Left colon (tissue), 2 donors: ENCODE results near the gene B3GNT4. TPM values are rescaled to one million over a fixed set of nuclear protein-coding genes. Genes with fewer than 3 reads are reported as not detected.
"Not testable (repeated sequence)": the region's sequence is repeated elsewhere in the genome, so short reads cannot be mapped to it uniquely, and the experiment has no call there.

Source experiments
- ATAC-seq: fragments of 200-7000 bp; cut with Tn5 transposase; one replicate; pipeline ENCODE4 v1.9.1; 2020; ENCODE audit warnings: mild to moderate bottlenecking, moderate library complexity
- DNase-seq, 2 donors: peaks; one replicate each; pipeline ENCODE4 v3.0.0-alpha.2; 2020
- intact Hi-C, 2 donors: fragments of 100-400 bp; cut with DNase I in 1 of 2; cut with micrococcal nuclease in 1 of 2; formaldehyde crosslinking; loops; one replicate each; pipeline versions ENCODE4 v1.11.2 to v1.14.0; 2022; cut with DNase I, micrococcal nuclease
- total RNA-seq, 2 donors: library from RNA; stranded (reverse); fragmentation: NEBNext Ultra II Directional; extraction: Animal tissue kit (Norgen Biotek cat#: 25700); gene quantifications; one replicate each; pipeline ENCODE4 v1.2.1, GENCODE V29; 2021
- donor health status: DM: no; HTN: no; CAD: no.
- donor health status: DM: yes; HTN: yes; CAD: no.

The B3GNT4 gene
- total RNA-seq, 2 donors from 2014 or later, result 0.43 to 0.98 TPM

- ATAC-seq (no peak), DNase-seq (no peak)
- intact Hi-C loops, result no loop called here
These were observed 18.4 kb upstream of the B3GNT4 start for GRCh38 chr12:122185079-122185478.

- intact Hi-C loops, result no loop called here
- no peak for ATAC-seq
These were observed 17.9 kb upstream of the B3GNT4 start for GRCh38 chr12:122185494-122186082.

DNA sequence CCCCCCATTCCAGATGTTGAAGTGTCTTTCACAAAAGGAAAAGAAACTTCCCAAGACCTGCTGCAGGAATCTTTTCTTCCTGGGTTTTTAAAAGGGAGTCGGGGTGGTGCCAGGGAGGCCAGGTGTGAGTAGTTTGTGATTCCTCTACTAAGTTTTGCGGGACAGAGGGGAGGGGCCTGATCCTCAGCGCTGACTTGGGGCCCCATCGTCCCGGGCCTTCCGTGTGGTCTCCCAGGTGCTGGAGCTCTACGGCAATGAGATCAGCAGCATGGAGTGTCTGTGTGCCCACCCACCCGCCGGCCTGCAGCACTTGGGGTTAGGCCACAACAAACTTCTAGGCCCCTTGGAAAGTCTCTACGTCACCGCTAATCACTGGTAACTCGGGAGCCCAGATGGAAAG is 16.0 kb upstream of the B3GNT4 start:
- intact Hi-C loops, result no loop called here
- no peak for DNase-seq
- no peak for ATAC-seq

More at GRCh38 chr12:122185494-122186082, 17.9 kb upstream of the B3GNT4 start:
- DNase-seq, result no peak

- DNase-seq, result no peak
- ATAC-seq, result no peak
- intact Hi-C loops, result loop anchor here in 1 of 2 donors (10.0 kb wide), 1 partner anchor 55 kb away; no protein-coding TSS in a partner anchor
These were observed 13.7 kb upstream of the B3GNT4 start for GRCh38 chr12:122189626-122190475.

DNA sequence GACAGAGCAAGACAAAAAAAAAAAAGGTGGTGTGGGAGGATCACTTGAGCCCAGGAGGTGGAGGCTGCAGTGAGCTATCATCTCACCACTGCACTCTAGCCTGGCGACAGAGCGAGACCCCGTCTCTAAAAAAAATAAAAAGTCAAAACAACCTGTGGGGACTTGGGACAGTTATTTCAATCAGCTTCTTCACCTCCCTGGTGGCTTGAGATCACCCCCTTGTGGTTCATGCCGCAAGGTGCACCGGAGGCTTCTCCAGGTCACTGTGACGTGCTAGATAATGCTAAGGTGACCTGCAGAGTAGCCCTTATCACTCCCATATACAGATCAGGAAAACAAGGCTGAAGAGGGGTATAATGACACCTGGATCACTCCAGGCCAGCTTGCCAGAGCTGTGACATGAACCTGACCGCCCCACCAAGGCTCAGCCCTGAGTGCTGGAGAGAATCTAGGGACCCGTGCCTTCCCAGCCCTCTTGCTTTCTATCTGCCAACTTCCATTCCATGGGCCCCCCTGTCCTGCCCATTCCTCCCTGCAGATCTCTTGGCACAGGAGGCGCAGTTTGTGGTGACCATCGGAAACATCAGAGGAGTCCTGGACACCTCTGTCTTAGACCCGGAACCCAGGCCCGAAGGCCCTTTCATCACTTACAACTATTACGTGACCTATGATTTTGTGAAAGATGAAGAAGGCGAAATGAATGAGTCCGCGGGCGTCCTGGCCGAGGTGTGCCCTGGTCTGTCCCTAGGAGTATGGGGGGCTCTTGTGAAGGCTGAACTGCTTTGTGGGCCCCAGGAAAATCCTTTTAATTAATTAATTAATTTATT is 12.5 kb upstream of the B3GNT4 start:
- DNase-seq (peak in 1 of 2 donors; percentile 81), ATAC-seq (peak; percentile 80)
- intact Hi-C loops, result loop anchor here in 1 of 2 donors (10.0 kb wide), 1 partner anchor 56 kb away; no protein-coding TSS in a partner anchor

DNA sequence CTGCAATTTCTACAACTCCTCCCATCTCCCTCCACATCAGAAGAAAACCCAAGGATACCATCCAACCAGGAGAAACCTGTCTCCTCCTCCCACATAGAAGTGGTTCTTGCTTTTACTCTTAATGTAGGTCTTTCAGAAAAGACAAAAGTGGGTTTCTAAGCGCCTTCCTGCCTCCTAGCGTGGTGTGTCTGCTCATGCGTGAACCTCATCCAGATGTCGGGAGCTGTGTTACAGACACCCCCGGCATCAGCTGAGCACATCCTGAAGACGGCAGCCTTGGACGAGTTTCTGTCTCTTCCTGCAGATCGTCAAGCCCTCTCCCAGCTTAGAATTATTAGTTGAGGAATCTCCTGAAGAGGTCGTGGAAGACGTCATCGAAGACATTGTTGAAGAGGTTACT is 11.1 kb upstream of the B3GNT4 start:
- DNase-seq (no peak), ATAC-seq (no peak)
- intact Hi-C loops, result loop anchor here in 1 of 2 donors (10.0 kb wide), 1 partner anchor 58 kb away; no protein-coding TSS in a partner anchor

GRCh38 chr12:122194804-122195203 is 8.7 kb upstream of the B3GNT4 start:
- intact Hi-C loops, result loop anchor here in 1 of 2 donors (10.0 kb wide), 1 partner anchor 60 kb away; no protein-coding TSS in a partner anchor
- DNase-seq (no peak), ATAC-seq (peak; percentile 79)

GRCh38 chr12:122195405-122195804 is 8.1 kb upstream of the B3GNT4 start:
- intact Hi-C loops, result loop anchor here in 1 of 2 donors (10.0 kb wide), 1 partner anchor 61 kb away; no protein-coding TSS in a partner anchor
- ATAC-seq, result no peak
- no peak for DNase-seq

- intact Hi-C loops, result loop anchor here in 1 of 2 donors (10.0 kb wide), 1 partner anchor 63 kb away; no protein-coding TSS in a partner anchor
- no peak for DNase-seq
- no peak for ATAC-seq
These were observed 5.9 kb upstream of the B3GNT4 start for GRCh38 chr12:122197612-122197966.

- no peak for ATAC-seq
- intact Hi-C loops, result loop anchor here in 1 of 2 donors (10.0 kb wide), 1 partner anchor 65 kb away; no protein-coding TSS in a partner anchor
These were observed 3.8 kb upstream of the B3GNT4 start for GRCh38 chr12:122199484-122200355.

GRCh38 chr12:122200541-122201175 is 2.9 kb upstream of the B3GNT4 start:
- ATAC-seq, result peak; percentile 40
- intact Hi-C loops, result no loop called here
- DNase-seq, result no peak

More at GRCh38 chr12:122199484-122200355, 3.8 kb upstream of the B3GNT4 start:
- no peak for DNase-seq

DNA sequence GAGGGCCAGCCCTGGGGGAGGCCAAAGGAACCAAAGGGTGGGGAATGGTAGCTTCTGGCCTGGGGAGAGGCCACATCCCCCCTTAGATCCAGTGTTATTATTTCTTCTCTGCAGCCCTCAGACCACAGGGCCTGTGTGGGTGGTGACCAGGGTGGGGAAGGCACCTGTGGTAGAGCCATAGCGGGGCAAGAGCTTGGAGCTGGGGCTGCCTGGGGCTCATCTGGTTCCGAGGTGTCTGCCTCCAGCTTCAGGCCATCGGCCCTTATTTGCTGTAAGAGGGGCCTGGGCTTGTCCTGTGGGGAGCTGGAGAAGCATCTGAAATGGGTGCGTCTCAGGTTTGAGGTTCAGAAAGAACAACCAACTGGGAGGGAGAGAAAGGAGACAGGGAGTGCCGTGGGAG is 2.1 kb upstream of the B3GNT4 start:
- no peak for ATAC-seq

GRCh38 chr12:122202017-122202416 is 1.5 kb upstream of the B3GNT4 start:
- ATAC-seq (no peak), DNase-seq (no peak)
- intact Hi-C loops, result no loop called here

More for the DNA sequence above, 2.1 kb upstream of the B3GNT4 start:
- DNase-seq, result no peak
- intact Hi-C loops, result no loop called here

DNA sequence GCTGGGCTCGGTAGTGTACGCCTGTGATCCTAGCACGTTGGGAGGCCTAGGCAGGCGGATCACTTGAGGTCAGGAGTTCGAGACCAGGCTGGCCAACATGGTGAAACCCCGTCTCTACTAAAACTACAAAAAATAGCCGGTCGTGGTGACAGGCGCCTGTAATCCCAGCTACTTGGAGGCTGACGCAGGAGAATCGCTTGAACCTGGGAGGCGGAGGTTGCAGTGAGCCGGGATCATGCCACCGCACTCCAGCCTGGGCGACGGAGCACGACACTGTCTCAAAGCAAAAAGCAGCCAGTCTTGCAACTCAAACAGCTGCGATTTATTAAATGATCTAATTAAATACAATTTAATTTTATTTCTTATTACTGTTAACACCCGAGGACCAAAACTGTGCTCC is 698 bp upstream of the B3GNT4 start:
- DNase-seq, ATAC-seq, intact Hi-C loops: not testable (repeated sequence)

DNA sequence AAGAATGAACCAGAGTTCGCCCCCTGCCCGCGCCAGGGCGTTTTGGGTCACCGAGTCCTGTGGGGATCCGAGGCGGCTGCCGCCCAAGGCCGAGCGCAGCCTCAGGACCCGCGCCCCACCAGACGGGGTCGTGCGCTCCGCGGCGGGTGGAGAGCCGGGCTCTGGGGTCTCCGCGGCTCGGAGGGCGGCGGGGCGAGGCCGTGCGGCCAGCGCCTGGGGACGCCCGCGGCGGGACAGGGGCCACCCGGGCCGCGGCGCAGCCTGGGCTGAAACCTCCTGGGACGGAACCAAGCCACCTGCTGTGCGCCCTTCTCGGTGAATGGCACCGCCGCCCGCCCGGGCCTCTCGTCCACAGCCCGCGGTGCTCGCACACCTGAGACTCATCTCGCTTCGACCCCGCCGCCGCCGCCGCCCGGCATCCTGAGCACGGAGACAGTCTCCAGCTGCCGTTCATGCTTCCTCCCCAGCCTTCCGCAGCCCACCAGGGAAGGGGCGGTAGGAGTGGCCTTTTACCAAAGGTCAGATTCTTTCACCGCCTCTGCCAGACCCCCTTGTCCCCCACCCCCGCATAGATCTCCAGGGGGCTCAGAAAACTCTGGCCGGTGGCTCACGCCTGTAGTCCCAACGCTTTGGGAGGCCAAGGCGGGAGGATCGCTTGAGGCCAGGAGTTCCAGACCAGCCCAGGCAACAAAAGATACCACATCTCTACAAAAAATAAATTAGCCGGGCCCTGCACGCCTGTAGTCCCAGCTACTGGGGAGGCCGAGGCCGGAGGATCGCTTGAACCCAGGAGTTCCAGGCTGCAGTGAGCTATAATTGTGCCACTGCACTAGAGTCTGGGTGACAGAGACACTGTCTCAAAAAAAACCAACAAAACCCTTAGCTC is 901 bp downstream of the B3GNT4 start:
- DNase-seq, result no peak
- intact Hi-C loops, result no loop called here
- no peak for ATAC-seq

DNA sequence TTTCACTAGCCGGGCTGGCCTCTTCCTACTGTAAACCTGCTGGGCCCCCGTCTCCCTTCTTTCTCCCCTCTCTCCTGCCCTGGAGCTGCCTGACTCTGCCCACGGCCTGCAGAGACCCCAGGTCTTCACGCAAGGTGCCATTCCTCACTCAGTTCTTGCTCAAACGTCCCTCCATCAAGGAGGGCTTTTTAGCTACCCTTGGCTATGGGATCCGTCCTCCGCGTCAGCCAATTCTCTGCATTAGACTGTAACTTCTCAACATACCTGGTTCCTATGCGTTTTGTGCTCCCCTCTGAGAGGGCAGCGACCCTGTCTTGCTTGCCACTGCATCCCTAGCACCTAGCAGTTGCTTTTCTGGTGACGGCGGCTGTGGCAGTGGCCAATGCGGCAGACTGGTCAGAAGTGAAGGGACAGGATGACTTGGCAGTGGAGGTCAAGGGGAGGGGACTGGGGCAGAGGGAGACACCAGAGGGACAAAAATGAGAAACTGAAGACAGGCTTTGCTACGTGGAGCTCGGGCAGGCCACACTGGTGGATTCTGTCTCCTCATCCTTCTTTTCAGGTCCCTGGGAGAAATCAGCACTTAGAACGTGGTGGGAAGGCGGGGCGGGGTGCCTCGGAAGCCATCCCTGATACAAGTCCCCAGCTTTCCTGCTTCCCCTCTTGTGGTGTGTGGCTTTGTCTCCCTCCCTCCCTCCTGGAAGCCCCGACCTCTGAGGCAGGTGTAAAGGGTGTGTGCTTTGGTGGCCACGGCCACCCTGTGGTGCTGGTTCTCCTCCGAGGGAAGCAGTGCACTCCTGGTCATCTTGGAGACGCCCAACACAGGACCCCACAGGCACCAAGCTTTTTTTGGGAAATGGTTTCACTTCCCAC is 1.8 kb downstream of the B3GNT4 start:
- ATAC-seq (no peak), DNase-seq (no peak)
- intact Hi-C loops, result no loop called here
